GM18951 (cell line): ENCODE results near the gene UNKL.
"Not testable (repeated sequence)": the region's sequence is repeated elsewhere in the genome, so short reads cannot be mapped to it uniquely, and the experiment has no call there.

Source experiments
- POLR2A ChIP-seq: IDR thresholded peaks from 4 replicates; pipeline ENCODE4 v1.6.1; 2011; ENCODE audit warnings: mild to moderate bottlenecking; ENCODE audit not compliant: insufficient read length, insufficient read depth; ENCODE audit errors: extremely low read depth
- in situ Hi-C: fragments of 300-500 bp; cut with MboI; formaldehyde crosslinking; loops from one replicate; pipeline ENCODE4 v1.12.0; 2022; ENCODE audit warnings: low sequenced_read_pairs, mixed read lengths, inconsistent platforms; ENCODE audit not compliant: unreplicated experiment

The UNKL gene

GRCh38 chr16:1332618-1333148, 81.8 kb downstream of the UNKL start:
- no peak for TF ChIP-seq POLR2A
- in situ Hi-C loops = no loop called here

GRCh38 chr16:1331712-1332617, 82.5 kb downstream of the UNKL start:
- in situ Hi-C loops = no loop called here
- no peak for TF ChIP-seq POLR2A

- no peak for TF ChIP-seq POLR2A
- in situ Hi-C loops = no loop called here
Measured at GRCh38 chr16:1330931-1331711, 83.4 kb downstream of the UNKL start.

- in situ Hi-C loops = no loop called here
- TF ChIP-seq POLR2A = no peak
Measured at GRCh38 chr16:1330260-1330914, 84.1 kb downstream of the UNKL start.

- in situ Hi-C loops = not testable (repeated sequence)
Measured at GRCh38 chr16:1328961-1329360, 85.5 kb downstream of the UNKL start.

GRCh38 chr16:1328136-1328535, 86.4 kb downstream of the UNKL start:
- in situ Hi-C loops = not testable (repeated sequence)

- in situ Hi-C loops = no loop called here
- TF ChIP-seq POLR2A = no peak
Measured at GRCh38 chr16:1327619-1327947, 86.9 kb downstream of the UNKL start.

- no peak for TF ChIP-seq POLR2A
- in situ Hi-C loops = no loop called here
Measured at GRCh38 chr16:1326946-1327618, 87.4 kb downstream of the UNKL start.

GRCh38 chr16:1326391-1326790, 88.1 kb downstream of the UNKL start:
- in situ Hi-C loops = no loop called here
- no peak for TF ChIP-seq POLR2A

- in situ Hi-C loops = no loop called here
- peak; percentile 12 for TF ChIP-seq POLR2A
Measured at GRCh38 chr16:1325673-1326371, 88.7 kb downstream of the UNKL start.

- in situ Hi-C loops = no loop called here
- TF ChIP-seq POLR2A = no peak
Measured at GRCh38 chr16:1325261-1325660, 89.2 kb downstream of the UNKL start.

GRCh38 chr16:1324286-1324826, 90.1 kb downstream of the UNKL start:
- TF ChIP-seq POLR2A = no peak
- in situ Hi-C loops = no loop called here
